ENCODE data around the gene LAMA2.

GRCh38 chr6:129257196-129257595 lies 374.3 kb downstream of the LAMA2 start:
- TF ChIP-seq CTCF (IDR thresholded peaks at IDR 0.05), result no peak
- TF ChIP-seq POLR2A (IDR thresholded peaks at IDR 0.05), result no peak
